Panc1 (cell line): ENCODE measurements around the gene ZNF865. TPM values are rescaled to one million over a fixed set of nuclear protein-coding genes. Genes with fewer than 3 reads are reported as not detected.

Experiments
- ATAC-seq: fragments of 200-7000 bp; cut with Tn5 transposase; 2 replicates; pipeline ENCODE4 v1.9.1; 2020; ENCODE audit warnings: mild to moderate bottlenecking, moderate library complexity
- BruUV-seq: library from RNA; stranded (reverse); fragments of 400-500 nt; replicated peaks from 2 replicates; lab custom pipeline; 2021; lab: Mats Ljungman, UMichigan
- CTCF ChIA-PET: fragments of 300-600 bp; sonication (Branson Sonifier 250); formaldehyde crosslinking; loops from one replicate; lab custom pipeline; 2022; ENCODE audit warnings: antibody characterized with exemption; lab: Charles Lee
- POLR2A ChIA-PET: fragments of 300-600 bp; sonication (Branson Sonifier 250); formaldehyde crosslinking; loops from one replicate; lab custom pipeline; 2022; ENCODE audit warnings: antibody characterized with exemption; lab: Charles Lee
- DNase-seq: peaks from one replicate; pipeline ENCODE4 v3.0.0-alpha.2; 2010; ENCODE audit warnings: low read depth, low spot score
- H3K27ac ChIP-seq: 2 replicates; pipeline ENCODE4 v1.5.1; 2011; ENCODE audit warnings: mild to moderate bottlenecking, low read length, inconsistent platforms
- H3K27me3 ChIP-seq: fragments of 200-500 bp; sonication (Bioruptor generic); 2 replicates; pipeline ENCODE4 v1.6.0; 2014; ENCODE audit warnings: low read length, inconsistent platforms; ENCODE audit not compliant: control insufficient read depth, insufficient read depth
- H3K36me3 ChIP-seq: fragments of 200-500 bp; sonication (Bioruptor generic); 2 replicates; pipeline ENCODE4 v1.5.1; 2014; ENCODE audit warnings: inconsistent platforms, mild to moderate bottlenecking, low read length, moderate library complexity; ENCODE audit not compliant: control insufficient read depth, insufficient read depth
- H3K4me1 ChIP-seq: 2 replicates; pipeline ENCODE4 v1.5.1; 2011; ENCODE audit warnings: inconsistent platforms, mild to moderate bottlenecking, low read length, moderate library complexity; ENCODE audit not compliant: control insufficient read depth, insufficient read depth
- H3K4me3 ChIP-seq, 2 experiments: 2 replicates each; pipeline ENCODE4 v1.5.1; 2011 to 2012; ENCODE audit warnings: low read depth in 2 of 2, low read length in 2 of 2, mild to moderate bottlenecking in 2 of 2, inconsistent platforms in 1 of 2, moderate library complexity in 1 of 2
- H3K9me3 ChIP-seq: fragments of 200-500 bp; sonication (Bioruptor generic); 2 replicates; pipeline ENCODE4 v1.5.1; 2014; ENCODE audit warnings: low read depth, mild to moderate bottlenecking, inconsistent platforms, low read length, moderate library complexity; ENCODE audit not compliant: control insufficient read depth, insufficient read depth
- CTCF ChIP-seq: fragments of 450-650 bp; IDR thresholded peaks from 2 replicates; pipeline ENCODE4 v1.5.1; 2017; ENCODE audit warnings: mild to moderate bottlenecking
- POLR2AphosphoS5 ChIP-seq: IDR thresholded peaks from 2 replicates; pipeline ENCODE4 v1.6.1; 2012; ENCODE audit warnings: mild to moderate bottlenecking, low read depth, low read length, moderate library complexity
- SIN3A ChIP-seq: IDR thresholded peaks from 2 replicates; pipeline ENCODE4 v1.6.1; 2012; ENCODE audit warnings: low read depth, mild to moderate bottlenecking, low read length, moderate library complexity, borderline replicate concordance; ENCODE audit not compliant: insufficient read depth
- TCF7L2 ChIP-seq: IDR thresholded peaks from 2 replicates; pipeline ENCODE4 v1.6.1; 2011; ENCODE audit warnings: mild to moderate bottlenecking, low read depth, low read length, inconsistent platforms
- in situ Hi-C: cut with HindIII; loops from 2 replicates; pipeline ENCODE4 v1.10.0; 2016; ENCODE audit warnings: low sequenced_read_pairs, low pct_unique_long_range_greater_than_20kb
- intact Hi-C: fragments of 100-400 bp; cut with micrococcal nuclease; formaldehyde crosslinking; loops from one replicate; pipeline ENCODE4 v1.10.0; 2022; ENCODE audit not compliant: unreplicated experiment
- total RNA-seq: library from RNA; stranded (reverse); gene quantifications from one replicate; pipeline ENCODE4 v1.2.1, GENCODE V29; 2021; ENCODE audit not compliant: unreplicated experiment
- TF ChIP-seq, protein P1 (sequence below), 2 experiments: IDR thresholded peaks; 2 replicates each; pipeline ENCODE4 v1.6.1; 2011 to 2012; ENCODE audit warnings: low read depth in 2 of 2, control low read depth in 1 of 2, low read length in 1 of 2, mild to moderate bottlenecking in 1 of 2, moderate library complexity in 1 of 2; ENCODE audit not compliant: insufficient read depth in 1 of 2

Gene ZNF865
- total RNA-seq, 1 experiment from 2014 or later = 25.6 TPM

- intact Hi-C loops = no loop called here
- in situ Hi-C loops = no loop called here
- DNase-seq (no peak), ATAC-seq (no peak)
- H3K27ac ChIP-seq = no peak overlapping the region
- CTCF ChIA-PET = no interaction called here
- POLR2A ChIA-PET = no interaction called here
- no peaks in the 10 kb centered on the region for H3K36me3 ChIP-seq
- H3K4me1 ChIP-seq = no peaks in the 10 kb centered on the region
- no peak overlapping the region for H3K4me3 ChIP-seq
- H3K27me3 ChIP-seq = no peaks in the 10 kb centered on the region
- H3K9me3 ChIP-seq = no peaks in the 10 kb centered on the region
- TF ChIP-seq TCF7L2 = no peak
- no peak for TF ChIP-seq CTCF
- TF ChIP-seq SIN3A = no peak
- TF ChIP-seq, protein P1, sequence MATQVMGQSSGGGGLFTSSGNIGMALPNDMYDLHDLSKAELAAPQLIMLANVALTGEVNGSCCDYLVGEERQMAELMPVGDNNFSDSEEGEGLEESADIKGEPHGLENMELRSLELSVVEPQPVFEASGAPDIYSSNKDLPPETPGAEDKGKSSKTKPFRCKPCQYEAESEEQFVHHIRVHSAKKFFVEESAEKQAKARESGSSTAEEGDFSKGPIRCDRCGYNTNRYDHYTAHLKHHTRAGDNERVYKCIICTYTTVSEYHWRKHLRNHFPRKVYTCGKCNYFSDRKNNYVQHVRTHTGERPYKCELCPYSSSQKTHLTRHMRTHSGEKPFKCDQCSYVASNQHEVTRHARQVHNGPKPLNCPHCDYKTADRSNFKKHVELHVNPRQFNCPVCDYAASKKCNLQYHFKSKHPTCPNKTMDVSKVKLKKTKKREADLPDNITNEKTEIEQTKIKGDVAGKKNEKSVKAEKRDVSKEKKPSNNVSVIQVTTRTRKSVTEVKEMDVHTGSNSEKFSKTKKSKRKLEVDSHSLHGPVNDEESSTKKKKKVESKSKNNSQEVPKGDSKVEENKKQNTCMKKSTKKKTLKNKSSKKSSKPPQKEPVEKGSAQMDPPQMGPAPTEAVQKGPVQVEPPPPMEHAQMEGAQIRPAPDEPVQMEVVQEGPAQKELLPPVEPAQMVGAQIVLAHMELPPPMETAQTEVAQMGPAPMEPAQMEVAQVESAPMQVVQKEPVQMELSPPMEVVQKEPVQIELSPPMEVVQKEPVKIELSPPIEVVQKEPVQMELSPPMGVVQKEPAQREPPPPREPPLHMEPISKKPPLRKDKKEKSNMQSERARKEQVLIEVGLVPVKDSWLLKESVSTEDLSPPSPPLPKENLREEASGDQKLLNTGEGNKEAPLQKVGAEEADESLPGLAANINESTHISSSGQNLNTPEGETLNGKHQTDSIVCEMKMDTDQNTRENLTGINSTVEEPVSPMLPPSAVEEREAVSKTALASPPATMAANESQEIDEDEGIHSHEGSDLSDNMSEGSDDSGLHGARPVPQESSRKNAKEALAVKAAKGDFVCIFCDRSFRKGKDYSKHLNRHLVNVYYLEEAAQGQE (IDR thresholded peaks at IDR 0.05; ENCODE audit: insufficient read depth in 1 of 2, low read depth in 2 of 2, low read length in 1 of 2) = no peak
- no peak for TF ChIP-seq POLR2AphosphoS5
- BruUV-seq = no TSS peak
These were observed 11.0 kb downstream of the ZNF865 start for GRCh38 chr19:55616395-55616875.

DNA sequence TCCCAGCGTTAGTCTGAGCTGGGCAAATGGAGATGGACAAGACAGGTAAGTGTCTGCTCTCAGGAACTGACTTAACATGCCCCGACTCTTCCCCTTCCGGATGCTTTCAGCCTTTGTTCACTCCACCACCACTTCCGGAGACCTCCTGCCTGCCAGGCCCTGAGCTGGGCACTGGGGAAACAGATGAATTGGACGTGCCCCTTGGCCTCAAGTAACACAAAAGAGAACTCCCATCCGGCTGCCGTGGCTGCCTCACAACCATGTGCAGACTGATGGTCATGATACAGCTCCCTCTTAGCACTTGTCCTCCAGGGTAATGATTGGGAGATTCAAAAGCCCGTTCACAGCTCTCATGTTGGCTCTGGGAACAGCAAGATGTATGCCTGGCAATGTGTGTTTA, 12.0 kb downstream of the ZNF865 start:
- BruUV-seq = no TSS peak
- intact Hi-C loops = no loop called here
- in situ Hi-C loops = no loop called here
- DNase-seq (no peak), ATAC-seq (no peak)
- TF ChIP-seq SIN3A = no peak
- TF ChIP-seq POLR2AphosphoS5 = no peak
- TF ChIP-seq, protein P1 (IDR thresholded peaks at IDR 0.05; ENCODE audit: insufficient read depth in 1 of 2, low read depth in 2 of 2, low read length in 1 of 2) = no peak
- TF ChIP-seq TCF7L2 = no peak
- TF ChIP-seq CTCF = no peak
- H3K27me3 ChIP-seq = no peaks in the 10 kb centered on the region
- no peak overlapping the region for H3K4me3 ChIP-seq
- H3K4me1 ChIP-seq = no peaks in the 10 kb centered on the region
- CTCF ChIA-PET = interaction anchor here (0.6 kb wide), 1 partner anchor 12 kb away, joined by 3 read pairs; the partner anchor contains the start of gene ZNF865
- no peaks in the 10 kb centered on the region for H3K9me3 ChIP-seq
- H3K27ac ChIP-seq = no peak overlapping the region
- POLR2A ChIA-PET = no interaction called here
- H3K36me3 ChIP-seq = no peaks in the 10 kb centered on the region
